NCI-H524 (cell line): ENCODE data around the gene ATP6V0D1.

ENCODE experiments used
- DNase-seq, 2 experiments: peaks; one replicate each; lab custom pipeline; 2025; lab: John Stamatoyannopoulos, UW

Gene ATP6V0D1

DNA sequence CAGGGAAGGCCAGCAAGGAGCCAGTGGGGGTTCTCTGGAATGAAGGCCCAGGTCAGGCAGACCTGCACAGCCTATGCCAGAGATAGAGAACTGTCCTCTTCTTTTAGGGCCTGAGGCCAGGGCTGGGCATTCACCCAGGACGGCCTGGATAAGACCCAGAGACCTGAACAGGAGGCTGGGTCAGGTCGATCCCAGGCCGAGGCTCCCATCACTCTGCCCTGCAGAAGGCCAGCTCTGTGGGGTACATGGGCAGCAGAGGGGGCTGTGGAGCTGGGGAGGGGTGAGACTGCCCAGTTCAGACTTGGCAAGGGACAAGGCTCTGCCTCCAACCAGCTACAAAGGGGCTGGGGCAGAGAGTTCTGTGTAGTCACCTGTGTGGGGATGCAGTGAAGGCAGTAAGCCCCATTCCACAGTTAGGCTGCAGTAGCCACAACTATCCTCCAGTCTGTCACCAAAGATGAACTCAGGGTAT is 35.5 kb downstream of the ATP6V0D1 start:
- no peak for DNase-seq

DNA sequence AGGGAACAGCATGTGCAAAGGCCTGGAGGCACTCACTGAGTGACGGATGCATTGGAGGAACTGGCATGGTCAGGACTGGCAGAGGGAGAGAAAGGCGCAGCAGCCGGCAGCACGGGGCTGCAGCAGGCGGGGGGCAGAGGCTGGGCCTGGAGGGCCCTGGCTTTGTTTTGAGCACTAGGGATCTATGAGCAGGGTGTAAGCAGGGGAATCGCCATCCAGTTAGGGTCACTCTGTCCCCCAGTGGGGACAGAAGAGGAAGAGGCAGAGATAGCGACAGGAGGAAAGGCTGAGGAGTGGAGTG is 35.9 kb downstream of the ATP6V0D1 start:
- no peak for DNase-seq

DNA sequence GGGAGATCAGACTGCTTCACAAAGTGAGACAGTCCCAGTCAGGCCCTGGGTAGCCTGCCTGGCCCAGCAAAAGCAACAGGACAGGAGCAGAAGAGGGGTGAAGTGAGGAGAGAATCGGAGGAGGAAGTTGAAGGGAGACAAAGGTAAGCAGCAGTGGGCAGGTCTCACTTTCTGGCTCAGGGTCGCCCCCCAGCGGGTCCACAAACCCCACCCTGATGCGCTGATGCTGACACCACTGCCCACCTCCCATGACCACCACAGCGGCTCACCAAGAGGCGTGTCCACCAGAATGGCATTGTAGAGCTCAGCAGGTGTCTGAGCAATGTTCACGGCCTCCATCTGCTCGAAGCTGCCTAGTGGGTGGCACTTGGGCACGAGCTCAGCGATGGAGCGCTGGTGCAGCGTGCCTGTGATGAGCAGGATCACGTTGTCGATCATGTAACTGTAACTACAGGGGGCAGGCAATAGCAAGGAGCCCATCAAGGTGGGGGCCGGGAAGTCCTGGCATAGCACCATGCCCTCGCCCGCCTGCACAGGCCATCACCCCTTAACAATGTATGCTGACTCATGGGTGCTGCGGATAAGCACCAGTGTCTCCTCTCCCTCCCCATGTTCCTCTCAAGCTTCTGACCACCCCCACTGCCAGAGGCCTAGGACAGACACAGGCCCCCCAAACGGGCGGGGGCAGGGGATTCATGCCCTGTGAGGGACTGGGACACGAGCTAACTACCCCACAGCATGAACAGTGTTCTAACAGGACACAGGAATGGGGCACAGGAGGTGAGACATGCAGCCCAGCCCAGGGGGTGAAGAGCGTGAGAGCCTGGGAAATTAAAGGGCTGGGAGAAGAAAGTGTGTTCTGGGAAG is 36.5 kb downstream of the ATP6V0D1 start:
- no peak for DNase-seq

DNA sequence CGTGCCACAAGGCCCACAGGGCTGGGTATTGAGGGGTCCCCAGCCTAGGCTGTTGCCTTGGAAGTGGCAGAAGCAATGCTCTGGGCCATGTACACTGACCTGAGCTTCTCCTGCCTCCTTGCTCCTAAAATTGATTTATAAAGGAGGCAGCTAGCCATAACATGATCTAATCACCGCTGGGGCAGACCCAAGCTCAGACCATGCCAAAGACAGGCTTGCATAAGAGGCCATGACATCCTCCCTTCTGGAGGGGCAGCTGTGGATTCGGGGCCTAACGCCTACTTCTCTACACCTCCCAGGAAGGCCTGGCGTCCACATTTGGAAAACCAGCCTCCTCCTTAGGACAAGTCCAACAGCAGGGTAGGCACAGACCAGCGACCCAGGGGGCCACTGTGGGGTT is 37.7 kb downstream of the ATP6V0D1 start:
- no peak for DNase-seq

DNA sequence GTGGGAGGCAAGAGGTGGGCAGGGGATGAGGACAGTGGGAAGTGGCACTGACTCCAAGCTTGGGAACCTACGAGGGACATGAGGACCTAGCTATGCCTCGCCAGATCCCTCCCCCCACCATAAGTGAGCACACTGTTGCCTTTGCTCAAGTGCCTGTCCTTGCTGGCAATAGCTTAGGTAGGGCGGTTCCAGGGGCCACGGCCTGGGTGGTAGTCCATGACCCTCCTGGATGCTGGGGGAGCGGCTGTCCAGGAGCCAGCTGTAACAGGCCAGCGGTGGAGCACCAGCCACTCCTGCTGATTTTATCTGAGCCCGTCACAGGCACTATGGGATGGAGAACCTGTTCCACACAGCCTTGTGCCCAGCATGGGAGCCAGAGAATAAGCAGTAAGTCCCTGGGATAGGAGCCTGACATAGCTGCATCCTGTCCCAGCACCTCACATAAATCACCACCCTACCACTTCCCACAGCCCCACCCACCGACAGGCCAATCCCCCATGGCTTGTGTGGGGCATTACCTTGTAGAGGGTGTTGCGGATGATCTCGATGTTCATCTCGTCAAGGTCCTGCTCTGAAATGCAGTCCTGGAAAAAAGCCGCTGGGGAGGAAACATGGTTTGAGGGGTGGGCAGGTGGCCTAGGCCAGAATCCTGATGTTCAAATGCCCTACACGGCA is 38.2 kb downstream of the ATP6V0D1 start:
- DNase-seq, result no peak

DNA sequence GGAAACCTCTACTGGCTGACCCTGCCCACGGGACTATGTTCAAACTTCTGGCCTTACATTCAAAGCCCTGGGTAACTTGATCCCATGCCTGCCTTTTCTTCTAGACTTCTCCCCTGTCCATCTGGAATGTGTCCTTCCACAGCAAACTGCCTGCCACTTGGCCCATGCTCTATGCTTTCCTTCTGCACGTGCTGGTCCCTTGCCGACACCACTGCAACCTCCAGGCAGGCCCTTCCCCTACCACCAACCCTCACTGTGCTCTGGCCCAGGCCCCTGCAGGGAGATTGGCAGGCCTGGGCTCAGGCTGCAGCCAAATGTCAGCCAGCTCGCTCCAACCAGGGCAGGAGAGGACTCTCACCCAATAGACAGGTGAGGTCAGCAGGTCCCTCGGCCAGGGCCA is 39.0 kb downstream of the ATP6V0D1 start:
- DNase-seq, result peak; percentile 80 to 82

DNA sequence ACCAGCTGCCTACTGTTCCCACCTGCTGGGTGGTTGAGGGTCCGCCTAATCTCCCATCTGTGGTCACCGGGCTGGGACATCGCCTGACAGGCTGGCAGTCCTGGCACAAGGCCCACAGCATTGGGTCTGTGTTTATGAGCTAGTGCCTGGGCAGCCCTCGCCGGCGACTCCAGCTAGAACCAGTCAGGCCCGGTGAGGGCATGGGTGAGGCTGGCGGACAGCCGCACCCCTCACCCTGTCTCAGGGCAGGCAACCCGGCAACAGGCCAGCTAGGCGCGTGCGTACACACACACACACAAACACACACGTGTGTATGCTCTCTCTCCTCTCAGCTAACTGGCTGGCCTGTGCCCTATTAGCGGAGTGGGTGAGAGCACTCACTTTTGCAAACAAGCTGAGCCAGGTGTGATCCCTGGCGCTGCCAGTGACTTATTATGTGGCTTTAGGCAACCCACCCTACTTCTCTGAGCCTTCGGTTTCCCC is 39.6 kb downstream of the ATP6V0D1 start:
- peak; percentile 99 for DNase-seq

DNA sequence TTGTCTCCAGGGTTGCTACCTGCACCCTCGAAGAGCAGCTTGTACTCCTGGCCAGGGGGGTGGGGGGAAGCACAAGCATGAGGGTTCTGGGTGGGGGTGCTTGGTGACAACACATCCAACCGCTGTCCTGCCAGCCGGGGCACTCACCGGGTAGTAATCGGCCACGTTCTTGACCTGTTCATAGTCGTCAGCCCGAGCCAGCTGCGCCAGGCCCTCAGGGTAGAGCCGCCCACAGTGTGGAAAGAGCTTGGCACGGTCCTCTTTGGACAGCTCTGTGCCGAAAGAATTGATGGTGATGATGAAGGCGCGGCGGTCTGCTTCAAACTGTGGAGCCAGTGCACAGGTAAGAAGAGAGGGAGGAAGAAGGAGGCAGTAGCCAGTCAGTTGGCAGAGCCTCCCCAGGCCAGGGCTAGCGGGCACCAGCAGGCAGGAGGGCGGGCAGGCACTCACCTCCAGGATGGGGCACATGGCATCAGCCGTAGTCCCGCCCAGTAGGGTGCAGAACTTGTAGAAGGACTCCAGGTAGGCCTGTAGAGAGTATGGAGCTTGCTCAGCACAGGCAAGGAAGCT is 42.0 kb downstream of the ATP6V0D1 start:
- DNase-seq, result no peak

DNA sequence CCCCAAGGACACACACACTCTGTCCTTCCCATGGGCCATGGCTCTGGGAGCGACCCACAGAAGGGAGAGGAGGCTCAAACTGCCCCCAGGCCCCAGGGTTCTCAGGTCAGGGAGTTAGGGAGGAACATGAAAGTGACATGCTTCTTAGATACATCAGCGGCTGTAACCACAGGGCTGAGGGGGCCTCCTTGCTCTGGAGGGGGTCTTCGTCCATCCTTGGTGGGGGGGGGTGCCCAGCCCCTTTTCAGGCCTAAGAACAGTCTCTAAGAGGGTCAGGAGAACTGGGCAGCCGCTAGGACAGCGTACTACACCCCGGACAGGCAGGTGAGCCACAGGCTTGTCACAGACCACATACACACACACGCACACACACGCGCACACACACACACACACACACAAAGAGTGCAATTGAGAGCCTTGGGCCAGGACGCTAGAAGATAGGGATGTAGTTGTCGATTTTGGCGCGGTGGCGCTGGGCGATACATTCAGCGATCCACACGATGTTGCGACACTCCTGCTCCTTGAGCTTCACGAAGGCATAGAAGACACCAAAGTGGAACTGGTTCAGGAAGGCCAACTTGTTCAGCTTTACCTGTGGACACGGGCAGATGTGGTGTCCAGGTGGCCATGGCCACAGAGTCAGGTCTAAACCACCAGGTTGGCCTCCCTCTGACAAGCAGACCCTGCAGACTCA is 42.7 kb downstream of the ATP6V0D1 start:
- DNase-seq, result no peak

DNA sequence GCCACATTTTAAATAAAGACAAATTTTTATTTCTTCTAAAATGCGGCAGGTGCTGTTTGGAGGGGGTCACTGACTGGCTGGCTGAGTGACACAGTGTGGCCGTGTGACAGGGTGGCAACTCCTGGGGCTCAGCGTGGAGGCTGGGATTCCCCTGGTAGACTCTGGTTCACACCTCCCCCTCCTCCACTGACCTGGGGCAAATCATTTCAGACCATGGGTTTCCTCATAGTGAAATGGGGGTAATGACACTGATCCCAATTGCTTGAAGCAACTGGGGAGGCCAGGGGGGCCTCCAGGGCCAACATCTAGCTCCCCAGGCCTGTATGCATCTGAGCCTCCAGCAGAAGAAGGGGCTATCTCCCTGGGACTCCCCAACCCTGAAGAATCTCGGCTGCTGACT is 43.4 kb downstream of the ATP6V0D1 start:
- DNase-seq, result no peak

DNA sequence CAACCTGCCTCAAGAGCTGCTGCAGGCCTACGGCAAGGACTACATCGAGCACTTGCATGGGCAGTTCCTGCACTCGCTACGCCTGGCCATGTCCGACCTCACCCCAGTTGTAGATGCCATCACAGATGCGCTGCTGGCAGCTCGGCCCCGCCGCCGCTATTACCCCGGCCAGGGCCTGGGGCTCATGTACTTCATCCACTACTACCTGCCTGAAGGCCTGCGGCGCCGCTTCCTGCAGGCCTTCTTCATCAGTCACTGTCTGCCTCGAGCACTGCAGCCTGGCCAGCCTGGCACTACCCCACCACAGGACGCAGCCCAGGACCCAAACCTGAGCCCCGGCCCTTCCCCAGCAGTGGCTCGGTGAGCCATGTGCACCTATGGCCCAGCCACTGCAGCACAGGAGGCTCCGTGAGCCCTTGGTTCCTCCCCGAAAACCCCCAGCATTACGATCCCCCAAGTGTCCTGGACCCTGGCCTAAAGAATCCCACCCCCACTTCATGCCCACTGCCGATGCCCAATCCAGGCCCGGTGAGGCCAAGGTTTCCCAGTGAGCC is 44.2 kb downstream of the ATP6V0D1 start:
- no peak for DNase-seq

DNA sequence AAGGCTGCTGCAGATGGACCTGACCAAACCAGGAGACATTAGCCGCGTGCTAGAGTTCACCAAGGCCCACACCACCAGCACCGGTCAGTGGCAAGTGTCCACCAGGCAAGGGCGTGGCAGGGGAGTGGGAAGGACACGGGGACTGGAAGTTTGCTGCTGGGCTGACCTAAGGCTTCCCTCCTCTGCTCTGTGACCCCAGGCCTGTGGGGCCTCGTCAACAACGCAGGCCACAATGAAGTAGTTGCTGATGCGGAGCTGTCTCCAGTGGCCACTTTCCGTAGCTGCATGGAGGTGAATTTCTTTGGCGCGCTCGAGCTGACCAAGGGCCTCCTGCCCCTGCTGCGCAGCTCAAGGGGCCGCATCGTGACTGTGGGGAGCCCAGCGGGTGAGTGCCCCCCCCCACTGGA is 45.2 kb downstream of the ATP6V0D1 start:
- no peak for DNase-seq

DNA sequence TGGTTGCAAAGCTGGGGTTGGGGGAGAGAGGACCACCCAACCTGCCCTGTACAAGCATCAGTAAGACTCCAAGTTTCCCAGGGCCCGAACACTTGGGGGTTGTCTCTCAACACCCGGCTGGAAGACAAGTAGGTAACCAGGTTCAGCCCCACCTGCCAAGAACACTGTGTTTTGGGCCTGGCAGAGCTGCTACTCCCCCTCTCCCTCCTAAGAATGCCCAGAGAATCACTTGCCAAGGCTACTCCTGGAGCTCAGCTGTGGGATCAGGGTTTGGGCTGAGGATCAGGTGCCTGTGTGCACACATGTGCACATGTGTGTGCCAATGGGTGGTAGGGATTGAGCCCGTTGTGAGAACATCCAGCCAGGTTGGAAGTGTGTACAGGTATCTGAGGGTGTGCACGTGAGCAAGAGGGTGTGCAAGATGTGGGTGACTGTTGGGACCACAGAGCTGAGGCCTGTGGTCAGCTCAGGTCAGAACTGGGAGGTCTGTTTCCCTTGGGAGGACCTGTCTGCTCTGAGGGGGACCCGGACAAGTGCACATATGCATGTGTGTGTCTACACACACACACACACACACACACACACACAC is 47.7 kb downstream of the ATP6V0D1 start:
- DNase-seq, result no peak

DNA sequence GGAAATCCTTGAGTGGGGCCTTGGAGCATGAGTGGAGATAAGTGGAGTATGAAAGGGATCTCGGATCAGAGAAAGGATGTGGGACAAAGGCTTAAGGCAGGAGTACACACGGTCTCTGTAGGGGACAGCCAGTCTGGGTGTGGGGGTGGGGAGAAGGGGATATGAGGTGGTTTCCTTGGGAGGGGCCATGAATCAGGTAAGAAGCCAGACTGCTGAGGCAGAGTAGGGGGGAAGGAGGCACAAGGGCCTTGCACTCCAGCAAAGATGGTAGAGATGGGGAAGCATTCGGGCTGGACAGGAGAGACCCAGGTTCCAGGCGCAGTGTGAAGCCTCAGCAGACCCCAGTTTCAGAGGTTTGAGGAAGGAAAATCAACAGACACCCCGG is 48.5 kb downstream of the ATP6V0D1 start:
- DNase-seq, result no peak

DNA sequence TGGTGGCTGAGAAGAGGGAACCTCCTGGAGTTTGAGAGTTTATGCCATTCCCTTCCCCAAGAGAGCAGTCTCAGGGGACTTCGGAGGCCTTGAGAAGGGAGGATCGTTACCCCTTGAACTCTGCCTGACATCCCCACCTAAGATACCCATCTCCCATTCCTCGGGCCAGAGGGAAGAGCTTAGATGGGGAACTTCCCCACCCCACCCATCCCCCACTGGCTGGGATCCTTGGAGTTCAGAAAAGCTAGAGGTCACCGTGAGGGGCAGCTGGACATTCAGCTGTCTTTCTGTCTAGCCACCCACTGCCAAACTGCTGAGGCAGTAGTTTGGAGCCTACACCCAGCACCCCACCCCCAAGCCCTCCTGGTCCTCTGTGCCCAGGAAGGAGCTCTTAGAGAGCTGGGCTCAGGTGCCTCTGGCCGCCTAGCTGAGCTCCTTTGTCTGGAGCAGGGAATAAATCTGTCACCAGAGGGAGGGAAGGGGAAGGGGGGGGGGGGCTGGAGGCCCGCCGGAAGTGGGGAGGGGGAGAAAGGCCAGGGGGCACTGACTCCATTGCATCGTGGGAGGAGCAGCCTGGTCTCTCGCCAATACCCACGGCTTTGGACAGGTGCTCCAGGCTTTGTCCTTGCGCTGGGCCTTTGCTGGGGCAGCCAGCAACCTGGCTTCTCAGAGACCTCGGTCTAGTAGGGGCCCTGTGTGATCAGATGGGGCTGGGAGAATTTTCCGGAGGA is 49.0 kb downstream of the ATP6V0D1 start:
- peak; percentile 24 to 59 for DNase-seq

DNA sequence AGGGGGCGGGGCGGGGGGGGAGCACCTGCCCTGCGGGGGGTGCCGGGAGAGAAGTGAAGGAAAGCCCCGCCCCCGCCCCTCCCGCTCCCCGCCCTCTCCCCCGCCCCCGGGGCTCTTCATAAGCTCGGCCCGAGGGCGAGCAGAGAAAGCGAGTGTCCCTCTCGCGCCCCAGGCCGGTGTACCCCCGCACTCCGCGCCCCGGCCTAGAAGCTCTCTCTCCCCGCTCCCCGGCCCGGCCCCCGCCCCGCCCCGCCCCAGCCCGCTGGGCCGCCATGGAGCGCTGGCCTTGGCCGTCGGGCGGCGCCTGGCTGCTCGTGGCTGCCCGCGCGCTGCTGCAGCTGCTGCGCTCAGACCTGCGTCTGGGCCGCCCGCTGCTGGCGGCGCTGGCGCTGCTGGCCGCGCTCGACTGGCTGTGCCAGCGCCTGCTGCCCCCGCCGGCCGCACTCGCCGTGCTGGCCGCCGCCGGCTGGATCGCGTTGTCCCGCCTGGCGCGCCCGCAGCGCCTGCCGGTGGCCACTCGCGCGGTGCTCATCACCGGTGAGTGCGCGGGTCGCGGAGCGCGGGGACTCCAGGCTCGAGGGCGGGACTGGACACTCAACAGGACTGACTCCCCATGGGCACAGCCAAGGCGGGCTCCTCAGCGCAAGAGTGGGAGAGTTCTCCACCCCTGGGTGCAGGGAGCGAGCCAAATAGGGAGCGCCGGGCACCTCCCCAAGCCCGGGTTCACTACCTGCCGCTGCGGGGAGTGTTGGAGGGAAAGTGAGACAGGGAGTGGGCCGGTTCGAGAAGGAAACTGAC is 49.8 kb downstream of the ATP6V0D1 start, which contains the start of gene HSD11B2:
HSD11B2 (plus strand) TSS at position 145 of the 798 bp plus-strand sequence; CDS start at position 273, 128 bp downstream.
- DNase-seq, result peak; percentile 70 to 80

DNA sequence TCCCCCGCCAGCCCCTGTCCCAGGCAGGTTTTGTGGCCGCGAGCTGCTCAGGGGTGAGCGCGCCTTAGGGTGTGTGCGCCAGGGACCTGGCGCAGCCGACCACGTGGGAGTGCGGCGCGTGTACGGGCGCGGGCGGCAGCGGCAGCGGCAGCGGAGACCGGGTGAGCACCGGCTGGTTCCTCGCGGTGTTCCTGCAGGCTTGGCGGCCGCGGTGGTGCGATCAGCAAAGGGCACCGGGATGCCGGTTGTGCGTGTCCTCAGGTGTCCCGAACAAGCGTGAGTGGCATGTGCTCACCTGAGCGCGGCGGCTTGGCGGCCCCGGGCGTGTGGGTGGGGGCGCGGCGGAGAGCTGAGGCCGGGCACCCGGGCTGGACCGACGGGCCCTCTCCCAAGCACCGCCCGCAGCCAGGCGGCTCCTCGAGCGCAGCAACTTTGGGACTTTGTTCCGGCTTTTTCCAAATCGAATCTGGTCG is 50.4 kb downstream of the ATP6V0D1 start:
- DNase-seq, result peak in 1 of 2 experiments; percentile 49

DNA sequence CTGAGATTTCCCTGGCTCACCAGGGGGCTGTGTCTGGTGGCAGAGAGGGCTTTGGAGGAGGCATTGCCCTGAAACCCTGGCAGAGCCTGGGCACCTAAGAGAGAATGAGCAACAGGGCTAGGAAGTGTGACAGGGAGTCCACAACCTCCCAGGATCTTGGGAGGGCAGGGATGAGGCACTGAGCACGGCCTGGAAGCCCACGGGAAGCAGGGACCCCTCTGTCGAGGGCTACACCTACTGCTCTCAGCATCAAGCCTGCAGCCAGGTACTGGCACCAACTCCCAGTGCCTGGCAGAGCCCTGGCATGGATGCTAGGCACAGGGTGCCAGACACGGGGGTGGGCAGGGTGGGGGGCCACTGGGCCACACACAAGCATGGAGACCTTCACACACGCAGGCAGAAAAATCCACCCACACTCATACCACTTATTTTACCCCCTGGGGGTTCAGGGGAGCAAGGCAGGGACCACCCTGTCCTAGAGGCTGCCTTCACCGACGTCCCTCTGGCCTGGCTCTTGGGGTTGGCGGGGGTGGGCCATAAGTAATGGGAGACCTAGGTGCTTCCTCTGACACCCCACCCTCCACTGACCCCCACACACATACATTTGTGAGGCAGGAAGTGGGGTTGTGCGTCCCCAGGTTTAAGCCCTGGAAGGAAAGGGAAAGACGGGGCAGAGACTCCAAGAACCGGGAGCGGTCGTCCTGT is 51.0 kb downstream of the ATP6V0D1 start:
- no peak for DNase-seq
